GM12878 (cell line): ENCODE results near the gene LPCAT2.
"Not testable (repeated sequence)": the region's sequence is repeated elsewhere in the genome, so short reads cannot be mapped to it uniquely, and the experiment has no call there.

Experiments used
- NFIC ChIP-seq: IDR thresholded peaks from 2 replicates; pipeline ENCODE4 v1.6.1; 2012; ENCODE audit warnings: low read depth, mild to moderate bottlenecking, inconsistent platforms, low read length, moderate library complexity
- SMARCA5 ChIP-seq: fragments of 450-650 bp; IDR thresholded peaks from 2 replicates; pipeline ENCODE4 v1.6.1; 2017; ENCODE audit warnings: mild to moderate bottlenecking
- TF ChIP-seq, protein P1 (sequence below), 3 experiments: IDR thresholded peaks in 2 of 3; conservative IDR thresholded peaks in 1 of 3; 2 replicates each; pipeline ENCODE4 v1.5.1; 2011; ENCODE audit warnings: low read depth in 3 of 3, low read length in 3 of 3, mild to moderate bottlenecking in 3 of 3, control low read depth in 2 of 3, moderate library complexity in 2 of 3, inconsistent platforms in 1 of 3, mixed read lengths in 1 of 3; ENCODE audit not compliant: control insufficient read depth in 2 of 3, insufficient read depth in 1 of 3; ENCODE audit errors: extremely low read depth in 1 of 3
- TF ChIP-seq, protein P2 (sequence below): IDR thresholded peaks from 2 replicates; pipeline ENCODE4 v1.6.1; 2011; ENCODE audit warnings: low read depth, low read length, improper control_type of control experiment, borderline replicate concordance

DNA sequence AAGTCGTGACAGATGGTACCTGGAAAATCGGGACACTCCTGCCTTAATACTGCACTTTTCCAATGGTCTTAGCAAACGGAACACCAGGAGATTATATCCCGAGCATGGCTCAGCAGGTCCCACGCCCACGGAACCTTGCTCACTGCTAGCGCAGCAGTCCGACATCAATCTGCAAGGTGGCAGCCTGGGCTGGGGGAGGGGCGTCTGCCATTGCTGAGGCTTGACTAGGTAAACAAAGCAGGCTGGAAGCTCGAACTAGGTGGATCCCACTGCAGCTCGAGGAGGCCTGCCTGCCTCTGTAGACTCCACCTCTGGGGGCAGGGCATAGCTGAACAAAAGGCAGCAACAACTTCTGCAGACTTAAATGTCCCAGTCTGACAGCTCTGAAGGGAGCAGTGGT, 106.8 kb downstream of the LPCAT2 start:
- TF ChIP-seq, protein P1, sequence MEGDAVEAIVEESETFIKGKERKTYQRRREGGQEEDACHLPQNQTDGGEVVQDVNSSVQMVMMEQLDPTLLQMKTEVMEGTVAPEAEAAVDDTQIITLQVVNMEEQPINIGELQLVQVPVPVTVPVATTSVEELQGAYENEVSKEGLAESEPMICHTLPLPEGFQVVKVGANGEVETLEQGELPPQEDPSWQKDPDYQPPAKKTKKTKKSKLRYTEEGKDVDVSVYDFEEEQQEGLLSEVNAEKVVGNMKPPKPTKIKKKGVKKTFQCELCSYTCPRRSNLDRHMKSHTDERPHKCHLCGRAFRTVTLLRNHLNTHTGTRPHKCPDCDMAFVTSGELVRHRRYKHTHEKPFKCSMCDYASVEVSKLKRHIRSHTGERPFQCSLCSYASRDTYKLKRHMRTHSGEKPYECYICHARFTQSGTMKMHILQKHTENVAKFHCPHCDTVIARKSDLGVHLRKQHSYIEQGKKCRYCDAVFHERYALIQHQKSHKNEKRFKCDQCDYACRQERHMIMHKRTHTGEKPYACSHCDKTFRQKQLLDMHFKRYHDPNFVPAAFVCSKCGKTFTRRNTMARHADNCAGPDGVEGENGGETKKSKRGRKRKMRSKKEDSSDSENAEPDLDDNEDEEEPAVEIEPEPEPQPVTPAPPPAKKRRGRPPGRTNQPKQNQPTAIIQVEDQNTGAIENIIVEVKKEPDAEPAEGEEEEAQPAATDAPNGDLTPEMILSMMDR (IDR thresholded peaks at IDR 0.05 in 2 of 3, conservative IDR thresholded peaks at IDR 0.05 in 1 of 3; ENCODE audit: control insufficient read depth in 2 of 3, extremely low read depth in 1 of 3, insufficient read depth in 1 of 3, low read depth in 3 of 3, low read length in 3 of 3) = not testable (repeated sequence)
- TF ChIP-seq, protein P2, sequence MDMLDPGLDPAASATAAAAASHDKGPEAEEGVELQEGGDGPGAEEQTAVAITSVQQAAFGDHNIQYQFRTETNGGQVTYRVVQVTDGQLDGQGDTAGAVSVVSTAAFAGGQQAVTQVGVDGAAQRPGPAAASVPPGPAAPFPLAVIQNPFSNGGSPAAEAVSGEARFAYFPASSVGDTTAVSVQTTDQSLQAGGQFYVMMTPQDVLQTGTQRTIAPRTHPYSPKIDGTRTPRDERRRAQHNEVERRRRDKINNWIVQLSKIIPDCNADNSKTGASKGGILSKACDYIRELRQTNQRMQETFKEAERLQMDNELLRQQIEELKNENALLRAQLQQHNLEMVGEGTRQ = not testable (repeated sequence)
- TF ChIP-seq NFIC, SMARCA5: not testable (repeated sequence)
